GM12878 (cell line): ENCODE data around the gene KEL. TPM values are rescaled to one million over a fixed set of nuclear protein-coding genes. Genes with fewer than 3 reads are reported as not detected.

Experiments
- ATAC-seq: fragments of 200-7000 bp; cut with Tn5 transposase; 3 replicates; pipeline ENCODE4 v1.9.1; 2020; ENCODE audit warnings: mild to moderate bottlenecking, moderate library complexity
- BruUV-seq: library from RNA; stranded (reverse); fragments of 400-500 nt; replicated peaks from 2 replicates; lab custom pipeline; 2021; lab: Mats Ljungman, UMichigan
- CTCF ChIA-PET: fragments of 300-600 bp; sonication (Branson Sonifier 250); formaldehyde crosslinking; extraction: SDS; loops from one replicate; lab custom pipeline; 2021; ENCODE audit warnings: inconsistent platforms; lab: Yijun Ruan, JAX
- POLR2A ChIA-PET: fragments of 350-600 bp; formaldehyde crosslinking; extraction: SDS; loops from one replicate; lab custom pipeline; 2021; ENCODE audit warnings: inconsistent platforms; lab: Charles Lee
- RAD21 ChIA-PET: fragments of 300-600 bp; sonication (Branson Sonifier 250); formaldehyde crosslinking; loops from one replicate; lab custom pipeline; 2023; ENCODE audit warnings: antibody characterized with exemption; ENCODE audit not compliant: unreplicated experiment; lab: Charles Lee
- SMC1A ChIA-PET: fragments of 300-600 bp; sonication (Branson Sonifier 250); formaldehyde crosslinking; loops from one replicate; lab custom pipeline; 2023; ENCODE audit not compliant: unreplicated experiment, uncharacterized antibody; lab: Charles Lee
- DNase-seq: peaks from one replicate; pipeline ENCODE4 v3.0.0-alpha.2; 2011; ENCODE audit warnings: low read depth, low spot score
- FAIRE-seq: peaks from 3 replicates; lab custom pipeline; 2011; peaks lifted over from hg19 to GRCh38; lab: Jason Lieb, UNC
- H2AFZ ChIP-seq: 2 replicates; pipeline ENCODE4 v1.6.0; 2011; ENCODE audit warnings: low read depth, low read length, control low read depth; ENCODE audit not compliant: control insufficient read depth
- H3K27ac ChIP-seq: 2 replicates; pipeline ENCODE4 v1.5.1; 2011; ENCODE audit warnings: control low read depth; ENCODE audit not compliant: control insufficient read depth, insufficient read depth
- H3K27me3 ChIP-seq, 2 experiments: replicated peaks in 1 of 2; 2 replicates each; pipeline versions ENCODE4 v1.6.0 to v1.6.1; 2011; ENCODE audit warnings: low read length in 1 of 2; ENCODE audit not compliant: control insufficient read depth in 2 of 2, insufficient read depth in 2 of 2
- H3K36me3 ChIP-seq, 2 experiments: 2 replicates each; pipeline ENCODE4 v1.5.1; 2011; ENCODE audit warnings: low read length in 1 of 2; ENCODE audit not compliant: control insufficient read depth in 2 of 2, insufficient read depth in 2 of 2
- H3K4me1 ChIP-seq: 2 replicates; pipeline ENCODE4 v1.6.1; 2011; ENCODE audit warnings: mild to moderate bottlenecking, low read length, moderate library complexity, mixed read lengths; ENCODE audit not compliant: control insufficient read depth, insufficient read depth
- H3K4me2 ChIP-seq: 2 replicates; pipeline ENCODE4 v1.6.0; 2011; ENCODE audit warnings: control low read depth; ENCODE audit not compliant: control insufficient read depth, insufficient read depth
- H3K4me3 ChIP-seq: fragments of 200-600 bp; sonication (generic); 2 replicates; pipeline ENCODE4 v1.5.1; 2016
- H3K79me2 ChIP-seq: 2 replicates; pipeline ENCODE4 v1.6.0; 2011; ENCODE audit warnings: low read length; ENCODE audit not compliant: control insufficient read depth, insufficient read depth
- H3K9ac ChIP-seq: 2 replicates; pipeline ENCODE4 v1.8.0; 2011; ENCODE audit warnings: low read length, control low read depth, mixed read lengths; ENCODE audit not compliant: control insufficient read depth, insufficient read depth
- H3K9me3 ChIP-seq: replicated peaks from 3 replicates; pipeline ENCODE4 v1.5.1; 2011; ENCODE audit warnings: mild to moderate bottlenecking, low read length; ENCODE audit not compliant: control insufficient read depth, insufficient read depth
- H4K20me1 ChIP-seq: 2 replicates; pipeline ENCODE4 v1.6.0; 2011; ENCODE audit not compliant: control insufficient read depth, insufficient read depth
- HDAC6 ChIP-seq: fragments of 200-600 bp; sonication (generic); IDR thresholded peaks from one replicate; pipeline ENCODE4 v1.8.0; 2017; ENCODE audit warnings: antibody characterized with exemption; ENCODE audit not compliant: unreplicated experiment
- POLR2AphosphoS2 ChIP-seq: IDR thresholded peaks from 2 replicates; pipeline ENCODE4 v1.6.1; 2011; ENCODE audit warnings: low read depth, mild to moderate bottlenecking, low read length, improper control_type of control experiment, moderate library complexity
- ZNF207 ChIP-seq: fragments of 450-650 bp; IDR thresholded peaks from 2 replicates; pipeline ENCODE4 v1.6.1; 2014; ENCODE audit warnings: antibody characterized with exemption, mild to moderate bottlenecking, borderline replicate concordance
- WGBS: methylation state at CpG from one replicate; pipeline ENCODE4 v1.1.6; 2016; ENCODE audit warnings: low lambda C conversion rate; ENCODE audit not compliant: insufficient replicate concordance, insufficient coverage; ENCODE audit errors: missing lambda C conversion rate; 5-methylcytosine and 5-hydroxymethylcytosine counted together
- in situ Hi-C: fragments of 300-500 bp; cut with MboI; formaldehyde crosslinking; loops from 9 replicates; pipeline ENCODE4 v1.14.3; 2018; ENCODE audit warnings: mixed read lengths
- intact Hi-C: fragments of 100-400 bp; cut with micrococcal nuclease; formaldehyde crosslinking; loops from one replicate; pipeline ENCODE4 v1.14.2; 2022; ENCODE audit not compliant: unreplicated experiment
- polyA plus RNA-seq, 11 experiments: library from polyadenylated mRNA; depleted of rRNA in 4 of 11; unstranded in 6 of 11; stranded (reverse) in 5 of 11; fragments of >200 nt; fragmentation: Nextera tagmentation in 4 of 11; fragmentation: Illumina TruSeq in 1 of 11; extraction: Ambion mirVana in 4 of 11; extraction: Trizol in 1 of 11; gene quantifications; 1 replicate in 1 of 11; 2 replicates in 10 of 11; pipeline versions ENCODE4 v1.2.1 to v1.2.3, GENCODE V29; 2011 to 2016; ENCODE audit warnings: inconsistent platforms in 2 of 11, missing spikeins in 2 of 11, low read depth in 1 of 11
- total RNA-seq, 4 experiments: library from RNA; depleted of rRNA in 3 of 4; stranded (reverse); fragments of >200 nt in 3 of 4; fragmentation: Illumina TruSeq in 1 of 4; extraction: Trizol in 1 of 4; gene quantifications; 2 replicates each; pipeline versions ENCODE4 v1.2.1 to v1.2.3, GENCODE V29; 2013 to 2021
- TF ChIP-seq, protein P1 (sequence below): IDR thresholded peaks from 2 replicates; pipeline ENCODE4 v1.6.1; 2012; ENCODE audit warnings: mild to moderate bottlenecking, low read depth, low read length

KEL gene
- total and polyA plus RNA-seq, 10 of the 15 experiments (the other 5 are each of a cell fraction or from before 2014, with no cell fraction given): 0.10 to 0.73 (median 0.23) TPM; not detected in 2

DNA sequence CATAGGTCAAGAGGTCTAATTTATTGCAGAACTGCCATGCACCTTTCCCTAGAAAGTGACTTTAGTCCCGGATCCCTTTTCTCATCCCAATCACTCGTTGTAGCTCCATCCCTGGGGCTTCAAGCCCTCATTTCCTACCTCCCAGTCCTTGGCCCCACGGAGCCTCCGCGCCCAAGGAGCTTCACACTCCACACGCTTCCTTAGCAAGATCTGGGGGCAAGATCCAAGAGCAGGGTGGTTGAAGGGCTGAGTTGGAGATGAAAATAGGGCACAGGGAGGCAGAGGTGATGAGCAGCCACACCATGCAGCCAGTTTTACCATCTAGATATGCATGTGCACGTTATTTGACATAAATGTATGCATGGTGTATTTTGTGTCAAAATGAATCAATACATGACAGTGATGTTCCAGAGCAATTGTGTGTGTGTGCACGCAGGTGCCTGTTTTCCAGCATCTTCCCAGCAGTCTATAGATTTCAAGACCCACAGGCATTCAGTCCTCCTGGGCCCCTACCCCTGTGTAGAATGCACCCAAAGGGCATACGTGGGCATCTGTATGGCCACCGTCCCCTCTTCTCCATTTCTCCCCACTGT, 70.6 kb downstream of the KEL start:
- ChIA-PET RAD21 (no interaction called here), CTCF (interaction anchor here (1.5 kb wide), 1 partner anchor 10 kb away, joined by 3 read pairs; no protein-coding TSS in a partner anchor), POLR2A (no interaction called here), SMC1A (no interaction called here)
- intact Hi-C loops: no loop called here
- H3K4me3 ChIP-seq: no peak overlapping the region
- no peaks in the 10 kb centered on the region for H3K36me3 ChIP-seq
- H3K9ac ChIP-seq: no peak overlapping the region
- in situ Hi-C loops: no loop called here
- H3K9me3 ChIP-seq: no peaks in the 10 kb centered on the region
- no peaks in the 10 kb centered on the region for H3K4me1 ChIP-seq
- ATAC-seq (no peak), DNase-seq (no peak), FAIRE-seq (no peak)
- H3K79me2 ChIP-seq: no peaks in the 10 kb centered on the region
- H3K27me3 ChIP-seq: no peaks in the 10 kb centered on the region; a peak in 2 of 4 replicates
- no peak overlapping the region for H3K4me2 ChIP-seq
- no peak overlapping the region for H3K27ac ChIP-seq
- no TSS peak for BruUV-seq
- no peaks in the 10 kb centered on the region for H4K20me1 ChIP-seq
- TF ChIP-seq, protein P1, sequence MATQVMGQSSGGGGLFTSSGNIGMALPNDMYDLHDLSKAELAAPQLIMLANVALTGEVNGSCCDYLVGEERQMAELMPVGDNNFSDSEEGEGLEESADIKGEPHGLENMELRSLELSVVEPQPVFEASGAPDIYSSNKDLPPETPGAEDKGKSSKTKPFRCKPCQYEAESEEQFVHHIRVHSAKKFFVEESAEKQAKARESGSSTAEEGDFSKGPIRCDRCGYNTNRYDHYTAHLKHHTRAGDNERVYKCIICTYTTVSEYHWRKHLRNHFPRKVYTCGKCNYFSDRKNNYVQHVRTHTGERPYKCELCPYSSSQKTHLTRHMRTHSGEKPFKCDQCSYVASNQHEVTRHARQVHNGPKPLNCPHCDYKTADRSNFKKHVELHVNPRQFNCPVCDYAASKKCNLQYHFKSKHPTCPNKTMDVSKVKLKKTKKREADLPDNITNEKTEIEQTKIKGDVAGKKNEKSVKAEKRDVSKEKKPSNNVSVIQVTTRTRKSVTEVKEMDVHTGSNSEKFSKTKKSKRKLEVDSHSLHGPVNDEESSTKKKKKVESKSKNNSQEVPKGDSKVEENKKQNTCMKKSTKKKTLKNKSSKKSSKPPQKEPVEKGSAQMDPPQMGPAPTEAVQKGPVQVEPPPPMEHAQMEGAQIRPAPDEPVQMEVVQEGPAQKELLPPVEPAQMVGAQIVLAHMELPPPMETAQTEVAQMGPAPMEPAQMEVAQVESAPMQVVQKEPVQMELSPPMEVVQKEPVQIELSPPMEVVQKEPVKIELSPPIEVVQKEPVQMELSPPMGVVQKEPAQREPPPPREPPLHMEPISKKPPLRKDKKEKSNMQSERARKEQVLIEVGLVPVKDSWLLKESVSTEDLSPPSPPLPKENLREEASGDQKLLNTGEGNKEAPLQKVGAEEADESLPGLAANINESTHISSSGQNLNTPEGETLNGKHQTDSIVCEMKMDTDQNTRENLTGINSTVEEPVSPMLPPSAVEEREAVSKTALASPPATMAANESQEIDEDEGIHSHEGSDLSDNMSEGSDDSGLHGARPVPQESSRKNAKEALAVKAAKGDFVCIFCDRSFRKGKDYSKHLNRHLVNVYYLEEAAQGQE: no peak
- TF ChIP-seq ZNF207: no peak
- TF ChIP-seq HDAC6: no peak
- no peak for TF ChIP-seq POLR2AphosphoS2
- no peak overlapping the region for H2AFZ ChIP-seq
- 39% methylated on average over 10 of the region's 10 CpGs for WGBS

Other genes starting within 250 kb of the KEL start
Only the 7 nearest of the 10 such genes appear.
- gene EPHB6, start 107.3 kb downstream of the KEL start, total RNA-seq (2014; rRNA removed): 0.34 TPM in 1 of 2 replicates, not detected in the other
- 0.22 TPM in 1 of 2 replicates, not detected in the other for gene EPHB6, start 107.3 kb downstream of the KEL start, total RNA-seq (2014; rRNA removed; fragmentation: Illumina TruSeq; extraction: Trizol)
- gene EPHB6, start 107.3 kb downstream of the KEL start, total RNA-seq (2021): 0.41 and 0.93 TPM in 2 replicates
- gene EPHB6, start 107.3 kb downstream of the KEL start, polyA plus RNA-seq (2011; rRNA removed): 0.49 and 1.3 TPM in 2 replicates
- 0.06 TPM in 1 of 2 replicates, not detected in the other for gene EPHB6, start 107.3 kb downstream of the KEL start, polyA plus RNA-seq (2014; fragmentation: Illumina TruSeq; extraction: Trizol)
- gene EPHB6, start 107.3 kb downstream of the KEL start, polyA plus RNA-seq (2014; fragmentation: Nextera tagmentation; extraction: Ambion mirVana): under 1 TPM in 1 of 2 experiments, not detected in 1; 0.11 TPM
- 0.68 and 0.88 TPM in 2 replicates for gene EPHB6, start 107.3 kb downstream of the KEL start, polyA plus RNA-seq (2014; rRNA removed)
- gene EPHB6, start 107.3 kb downstream of the KEL start, polyA plus RNA-seq (2016; fragmentation: Nextera tagmentation; extraction: Ambion mirVana): under 1 TPM in 1 of 2 experiments, not detected in 1; 0.47 TPM
- not detected in 2 replicates for gene TRPV6, start 76.6 kb downstream of the KEL start, total RNA-seq (2014; rRNA removed)
- gene TRPV6, start 76.6 kb downstream of the KEL start, total RNA-seq (2014; rRNA removed; fragmentation: Illumina TruSeq; extraction: Trizol): not detected in 2 replicates
- not detected in 2 replicates for gene TRPV6, start 76.6 kb downstream of the KEL start, total RNA-seq (2021)
- not detected in 2 replicates for gene TRPV6, start 76.6 kb downstream of the KEL start, polyA plus RNA-seq (2011; rRNA removed)
- gene TRPV6, start 76.6 kb downstream of the KEL start, polyA plus RNA-seq (2014; fragmentation: Illumina TruSeq; extraction: Trizol): not detected in 2 replicates
- gene TRPV6, start 76.6 kb downstream of the KEL start, polyA plus RNA-seq (2014; fragmentation: Nextera tagmentation; extraction: Ambion mirVana): not detected
- not detected in 2 replicates for gene TRPV6, start 76.6 kb downstream of the KEL start, polyA plus RNA-seq (2014; rRNA removed)
- gene TRPV6, start 76.6 kb downstream of the KEL start, polyA plus RNA-seq (2016; fragmentation: Nextera tagmentation; extraction: Ambion mirVana): not detected
- not detected in 2 replicates for gene TRPV5, start 28.6 kb downstream of the KEL start, total RNA-seq (2014; rRNA removed)
- not detected in 2 replicates for gene TRPV5, start 28.6 kb downstream of the KEL start, total RNA-seq (2014; rRNA removed; fragmentation: Illumina TruSeq; extraction: Trizol)
- gene TRPV5, start 28.6 kb downstream of the KEL start, total RNA-seq (2021): not detected in 2 replicates
- gene TRPV5, start 28.6 kb downstream of the KEL start, polyA plus RNA-seq (2011; rRNA removed): not detected in 2 replicates
- gene TRPV5, start 28.6 kb downstream of the KEL start, polyA plus RNA-seq (2014; fragmentation: Illumina TruSeq; extraction: Trizol): not detected in 2 replicates
- not detected for gene TRPV5, start 28.6 kb downstream of the KEL start, polyA plus RNA-seq (2014; fragmentation: Nextera tagmentation; extraction: Ambion mirVana)
- gene TRPV5, start 28.6 kb downstream of the KEL start, polyA plus RNA-seq (2014; rRNA removed): not detected in 2 replicates
- not detected for gene TRPV5, start 28.6 kb downstream of the KEL start, polyA plus RNA-seq (2016; fragmentation: Nextera tagmentation; extraction: Ambion mirVana)
- gene LLCFC1, start 22.9 kb downstream of the KEL start, total RNA-seq (2014; rRNA removed): not detected in 2 replicates
- not detected in 2 replicates for gene LLCFC1, start 22.9 kb downstream of the KEL start, total RNA-seq (2014; rRNA removed; fragmentation: Illumina TruSeq; extraction: Trizol)
- gene LLCFC1, start 22.9 kb downstream of the KEL start, total RNA-seq (2021): not detected in 2 replicates
- gene LLCFC1, start 22.9 kb downstream of the KEL start, polyA plus RNA-seq (2011; rRNA removed): not detected in 2 replicates
- not detected in 2 replicates for gene LLCFC1, start 22.9 kb downstream of the KEL start, polyA plus RNA-seq (2014; fragmentation: Illumina TruSeq; extraction: Trizol)
- gene LLCFC1, start 22.9 kb downstream of the KEL start, polyA plus RNA-seq (2014; fragmentation: Nextera tagmentation; extraction: Ambion mirVana): not detected
- gene LLCFC1, start 22.9 kb downstream of the KEL start, polyA plus RNA-seq (2014; rRNA removed): not detected in 2 replicates
- not detected for gene LLCFC1, start 22.9 kb downstream of the KEL start, polyA plus RNA-seq (2016; fragmentation: Nextera tagmentation; extraction: Ambion mirVana)
- gene OR9A2, start 64.8 kb upstream of the KEL start, total RNA-seq (2014; rRNA removed): not detected in 2 replicates
- not detected in 2 replicates for gene OR9A2, start 64.8 kb upstream of the KEL start, total RNA-seq (2014; rRNA removed; fragmentation: Illumina TruSeq; extraction: Trizol)
- not detected in 2 replicates for gene OR9A2, start 64.8 kb upstream of the KEL start, total RNA-seq (2021)
- not detected in 2 replicates for gene OR9A2, start 64.8 kb upstream of the KEL start, polyA plus RNA-seq (2011; rRNA removed)
- gene OR9A2, start 64.8 kb upstream of the KEL start, polyA plus RNA-seq (2014; fragmentation: Illumina TruSeq; extraction: Trizol): not detected in 2 replicates
- gene OR9A2, start 64.8 kb upstream of the KEL start, polyA plus RNA-seq (2014; fragmentation: Nextera tagmentation; extraction: Ambion mirVana): not detected
- gene OR9A2, start 64.8 kb upstream of the KEL start, polyA plus RNA-seq (2014; rRNA removed): not detected in 2 replicates
- not detected for gene OR9A2, start 64.8 kb upstream of the KEL start, polyA plus RNA-seq (2016; fragmentation: Nextera tagmentation; extraction: Ambion mirVana)
- not detected in 2 replicates for gene OR6V1, start 90.0 kb upstream of the KEL start, total RNA-seq (2014; rRNA removed)
- gene OR6V1, start 90.0 kb upstream of the KEL start, total RNA-seq (2014; rRNA removed; fragmentation: Illumina TruSeq; extraction: Trizol): not detected in 2 replicates
- not detected in 2 replicates for gene OR6V1, start 90.0 kb upstream of the KEL start, total RNA-seq (2021)
- not detected in 2 replicates for gene OR6V1, start 90.0 kb upstream of the KEL start, polyA plus RNA-seq (2011; rRNA removed)
- not detected in 2 replicates for gene OR6V1, start 90.0 kb upstream of the KEL start, polyA plus RNA-seq (2014; fragmentation: Illumina TruSeq; extraction: Trizol)
- not detected for gene OR6V1, start 90.0 kb upstream of the KEL start, polyA plus RNA-seq (2014; fragmentation: Nextera tagmentation; extraction: Ambion mirVana)
- not detected in 2 replicates for gene OR6V1, start 90.0 kb upstream of the KEL start, polyA plus RNA-seq (2014; rRNA removed)
- not detected for gene OR6V1, start 90.0 kb upstream of the KEL start, polyA plus RNA-seq (2016; fragmentation: Nextera tagmentation; extraction: Ambion mirVana)
- gene PIP, start 169.7 kb upstream of the KEL start, total RNA-seq (2014; rRNA removed): not detected in 2 replicates
- gene PIP, start 169.7 kb upstream of the KEL start, total RNA-seq (2014; rRNA removed; fragmentation: Illumina TruSeq; extraction: Trizol): not detected in 2 replicates
- not detected in 2 replicates for gene PIP, start 169.7 kb upstream of the KEL start, total RNA-seq (2021)
- not detected in 2 replicates for gene PIP, start 169.7 kb upstream of the KEL start, polyA plus RNA-seq (2011; rRNA removed)
- gene PIP, start 169.7 kb upstream of the KEL start, polyA plus RNA-seq (2014; fragmentation: Illumina TruSeq; extraction: Trizol): not detected in 2 replicates
- gene PIP, start 169.7 kb upstream of the KEL start, polyA plus RNA-seq (2014; fragmentation: Nextera tagmentation; extraction: Ambion mirVana): not detected
- not detected in 2 replicates for gene PIP, start 169.7 kb upstream of the KEL start, polyA plus RNA-seq (2014; rRNA removed)
- not detected for gene PIP, start 169.7 kb upstream of the KEL start, polyA plus RNA-seq (2016; fragmentation: Nextera tagmentation; extraction: Ambion mirVana)